IMR-90 (cell line): ENCODE measurements around the gene C1orf56. TPM values are rescaled to one million over a fixed set of nuclear protein-coding genes. Genes with fewer than 3 reads are reported as not detected.

Source experiments
- ATAC-seq: fragments of 200-7000 bp; cut with Tn5 transposase; 2 replicates; pipeline ENCODE4 v1.9.1; 2020; ENCODE audit warnings: low read depth, mild to moderate bottlenecking, moderate library complexity
- BruUV-seq: library from RNA; stranded (reverse); fragments of 400-500 nt; replicated peaks from 2 replicates; lab custom pipeline; 2021; lab: Mats Ljungman, UMichigan
- CTCF ChIA-PET: fragments of 300-600 bp; formaldehyde crosslinking; extraction: SDS; loops from one replicate; lab custom pipeline; 2021; ENCODE audit warnings: antibody characterized with exemption; lab: Yijun Ruan, JAX
- POLR2A ChIA-PET: fragments of 300-600 bp; sonication (Branson Sonifier 250); formaldehyde crosslinking; loops from one replicate; lab custom pipeline; 2022; ENCODE audit warnings: antibody characterized with exemption; ENCODE audit not compliant: unreplicated experiment; lab: Charles Lee
- DNase-seq: peaks from one replicate; pipeline ENCODE4 v3.0.0; 2013
- H2AFZ ChIP-seq: replicated peaks from 2 replicates; pipeline ENCODE3; 2013; ENCODE audit warnings: low read length, mild to moderate bottlenecking; ENCODE audit not compliant: poor library complexity
- H2AK5ac ChIP-seq: 2 replicates; pipeline ENCODE4 v1.6.1; 2013; ENCODE audit warnings: low read depth, low read length, inconsistent platforms
- H2AK9ac ChIP-seq: replicated peaks from 2 replicates; pipeline ENCODE3; 2013; ENCODE audit warnings: mild to moderate bottlenecking, low read depth, low read length, moderate library complexity; ENCODE audit not compliant: poor library complexity
- H2BK120ac ChIP-seq: 2 replicates; pipeline ENCODE4 v1.6.1; 2013; ENCODE audit warnings: low read depth, low read length, inconsistent platforms
- H2BK15ac ChIP-seq: 3 replicates; pipeline ENCODE4 v1.6.1; 2013; ENCODE audit warnings: low read depth, low read length, inconsistent platforms
- H2BK20ac ChIP-seq: 2 replicates; pipeline ENCODE4 v1.6.1; 2013; ENCODE audit warnings: low read depth, mild to moderate bottlenecking, inconsistent platforms, low read length, moderate library complexity
- H2BK5ac ChIP-seq: 2 replicates; pipeline ENCODE4 v1.6.1; 2013; ENCODE audit warnings: mild to moderate bottlenecking, low read depth, low read length, inconsistent platforms; ENCODE audit not compliant: poor library complexity, severe bottlenecking
- H3K14ac ChIP-seq: replicated peaks from 2 replicates; pipeline ENCODE4 v1.6.1; 2013; ENCODE audit warnings: low read depth, low read length, inconsistent platforms
- H3K18ac ChIP-seq: 2 replicates; pipeline ENCODE4 v1.6.1; 2013; ENCODE audit warnings: low read depth, low read length, control low read depth
- H3K23ac ChIP-seq: 2 replicates; pipeline ENCODE4 v1.6.1; 2013; ENCODE audit warnings: low read depth, low read length, inconsistent platforms
- H3K27ac ChIP-seq: 2 replicates; pipeline ENCODE4 v1.5.1; 2013; ENCODE audit warnings: mild to moderate bottlenecking, control low read depth, low read length; ENCODE audit not compliant: insufficient read depth
- H3K27me3 ChIP-seq: 2 replicates; pipeline ENCODE4 v1.6.1; 2013; ENCODE audit warnings: low read length; ENCODE audit not compliant: control insufficient read depth, insufficient read depth
- H3K36me3 ChIP-seq: 2 replicates; pipeline ENCODE4 v1.6.1; 2013; ENCODE audit warnings: low read length, mixed read lengths; ENCODE audit not compliant: control insufficient read depth, insufficient read depth
- H3K4ac ChIP-seq: 2 replicates; pipeline ENCODE4 v1.6.1; 2013; ENCODE audit warnings: low read depth, low read length, inconsistent platforms
- H3K4me1 ChIP-seq: 2 replicates; pipeline ENCODE4 v1.6.1; 2013; ENCODE audit warnings: low read length, mixed read lengths; ENCODE audit not compliant: control insufficient read depth, insufficient read depth
- H3K4me2 ChIP-seq: 2 replicates; pipeline ENCODE4 v1.6.1; 2013; ENCODE audit warnings: low read depth, mild to moderate bottlenecking, control low read depth, low read length, moderate library complexity
- H3K4me3 ChIP-seq: 2 replicates; pipeline ENCODE4 v1.5.1; 2013; ENCODE audit warnings: low read depth, mild to moderate bottlenecking, control low read depth, low read length, moderate library complexity; ENCODE audit not compliant: insufficient read depth
- H3K56ac ChIP-seq: 2 replicates; pipeline ENCODE4 v1.6.1; 2013; ENCODE audit warnings: low read length, inconsistent platforms; ENCODE audit not compliant: insufficient read depth; ENCODE audit errors: extremely low read depth
- H3K79me1 ChIP-seq, 2 experiments: 2 replicates each; pipeline ENCODE4 v1.6.1; 2013; ENCODE audit warnings: low read length in 2 of 2, inconsistent platforms in 1 of 2, low read depth in 1 of 2
- H3K9ac ChIP-seq: 2 replicates; pipeline ENCODE4 v1.6.1; 2013; ENCODE audit warnings: low read depth, low read length, control low read depth
- H3K9me1 ChIP-seq: 2 replicates; pipeline ENCODE4 v1.6.1; 2013; ENCODE audit warnings: low read length, inconsistent platforms; ENCODE audit not compliant: insufficient read depth
- H3K9me3 ChIP-seq: 2 replicates; pipeline ENCODE4 v1.6.1; 2013; ENCODE audit warnings: low read length; ENCODE audit not compliant: control insufficient read depth, insufficient read depth
- H4K20me1 ChIP-seq: 2 replicates; pipeline ENCODE4 v1.6.1; 2013; ENCODE audit warnings: low read length, inconsistent platforms; ENCODE audit not compliant: insufficient read depth
- H4K5ac ChIP-seq: 2 replicates; pipeline ENCODE4 v1.6.1; 2013; ENCODE audit warnings: mild to moderate bottlenecking, low read depth, low read length, control low read depth
- H4K8ac ChIP-seq, 2 experiments: 2 replicates each; pipeline ENCODE4 v1.6.1; 2013; ENCODE audit warnings: low read depth in 2 of 2, low read length in 2 of 2, control low read depth in 1 of 2, inconsistent platforms in 1 of 2
- H4K91ac ChIP-seq: 2 replicates; pipeline ENCODE4 v1.6.1; 2013; ENCODE audit warnings: low read depth, low read length, inconsistent platforms; ENCODE audit not compliant: insufficient read depth
- BHLHE40 ChIP-seq: fragments of 150-350 bp; IDR thresholded peaks from 2 replicates; pipeline ENCODE4 v1.6.1; 2016; ENCODE audit warnings: mild to moderate bottlenecking, low read depth, low read length
- CEBPB ChIP-seq: IDR thresholded peaks from 2 replicates; pipeline ENCODE4 v1.6.1; 2012; ENCODE audit warnings: low read depth, low read length, improper control_type of control experiment
- CHD1 ChIP-seq: IDR thresholded peaks from 2 replicates; pipeline ENCODE4 v1.6.1; 2012; ENCODE audit warnings: low read depth, low read length, improper control_type of control experiment
- ELK1 ChIP-seq: fragments of 150-350 bp; IDR thresholded peaks from 2 replicates; pipeline ENCODE4 v1.6.1; 2016; ENCODE audit warnings: low read depth, mild to moderate bottlenecking, low read length, moderate library complexity, borderline replicate concordance
- FOS ChIP-seq: fragments of 150-350 bp; IDR thresholded peaks from 2 replicates; pipeline ENCODE4 v1.6.1; 2016; ENCODE audit warnings: low read depth, low read length
- MAFK ChIP-seq: IDR thresholded peaks from 2 replicates; pipeline ENCODE4 v1.6.1; 2012; ENCODE audit warnings: low read depth, low read length, improper control_type of control experiment
- MAZ ChIP-seq: IDR thresholded peaks from 2 replicates; pipeline ENCODE4 v1.6.1; 2012; ENCODE audit warnings: low read depth, mild to moderate bottlenecking, low read length, improper control_type of control experiment, moderate library complexity, borderline replicate concordance
- MXI1 ChIP-seq: IDR thresholded peaks from 2 replicates; pipeline ENCODE4 v1.6.1; 2012; ENCODE audit warnings: low read depth, mild to moderate bottlenecking, low read length, moderate library complexity, borderline replicate concordance
- POLR2A ChIP-seq: IDR thresholded peaks from 2 replicates; pipeline ENCODE4 v1.6.1; 2012; ENCODE audit warnings: mild to moderate bottlenecking, low read depth, low read length
- RAD21 ChIP-seq: IDR thresholded peaks from 2 replicates; pipeline ENCODE4 v1.6.1; 2012; ENCODE audit warnings: low read length, improper control_type of control experiment
- RCOR1 ChIP-seq: IDR thresholded peaks from 2 replicates; pipeline ENCODE4 v1.6.1; 2012; ENCODE audit warnings: mild to moderate bottlenecking, low read length, improper control_type of control experiment; ENCODE audit not compliant: insufficient replicate concordance
- RFX5 ChIP-seq: IDR thresholded peaks from 2 replicates; pipeline ENCODE4 v1.8.0; 2012; ENCODE audit warnings: low read depth, mild to moderate bottlenecking, low read length, moderate library complexity
- SMC3 ChIP-seq: fragments of 150-350 bp; IDR thresholded peaks from 2 replicates; pipeline ENCODE4 v1.6.1; 2016; ENCODE audit warnings: low read depth, mild to moderate bottlenecking, antibody characterized with exemption, low read length, moderate library complexity
- WGBS, 2 experiments: methylation state at CpG; one replicate each; pipeline versions ENCODE4 v1.1.5 to v1.1.7; 2013; ENCODE audit warnings: missing lambda C conversion rate in 2 of 2; ENCODE audit not compliant: insufficient read length in 1 of 2; ENCODE audit errors: extremely low coverage in 2 of 2; 5-methylcytosine and 5-hydroxymethylcytosine counted together
- dilution Hi-C: fragments of 300-500 bp; cut with HindIII; formaldehyde crosslinking; loops from one replicate; pipeline ENCODE4 v1.14.3; 2018; ENCODE audit warnings: low sequenced_read_pairs; ENCODE audit not compliant: unreplicated experiment
- in situ Hi-C: fragments of 300-500 bp; cut with MboI; formaldehyde crosslinking; loops from 3 replicates; pipeline ENCODE4 v1.14.3; 2019; ENCODE audit warnings: low sequenced_read_pairs, inconsistent platforms, mixed read lengths
- intact Hi-C: fragments of 100-400 bp; cut with micrococcal nuclease; formaldehyde crosslinking; loops from 2 replicates; pipeline ENCODE4 v1.10.0; 2022
- polyA plus RNA-seq, 3 experiments: library from polyadenylated mRNA; depleted of rRNA; stranded (reverse); fragments of >200 nt; gene quantifications; 2 replicates each; pipeline ENCODE4 v1.2.3, GENCODE V29; 2012; ENCODE audit warnings: low replicate concordance in 1 of 3
- total RNA-seq: library from RNA; depleted of rRNA; stranded (reverse); fragments of >200 nt; gene quantifications from 2 replicates; pipeline ENCODE4 v1.2.3, GENCODE V29; 2012
- TF ChIP-seq, protein P1 (sequence below): fragments of 150-350 bp; IDR thresholded peaks from 2 replicates; pipeline ENCODE4 v1.6.1; 2017; ENCODE audit warnings: mild to moderate bottlenecking, antibody characterized with exemption, low read length, low read depth
- TF ChIP-seq, protein P2 (sequence below): conservative IDR thresholded peaks from 2 replicates; pipeline ENCODE4 v1.5.1; 2012; ENCODE audit warnings: mild to moderate bottlenecking, low read depth, low read length, improper control_type of control experiment

C1orf56 gene
- total and polyA plus RNA-seq, 2 of the 4 experiments (the other 2 are of a cell fraction): 0.54 to 1.2 TPM

DNA sequence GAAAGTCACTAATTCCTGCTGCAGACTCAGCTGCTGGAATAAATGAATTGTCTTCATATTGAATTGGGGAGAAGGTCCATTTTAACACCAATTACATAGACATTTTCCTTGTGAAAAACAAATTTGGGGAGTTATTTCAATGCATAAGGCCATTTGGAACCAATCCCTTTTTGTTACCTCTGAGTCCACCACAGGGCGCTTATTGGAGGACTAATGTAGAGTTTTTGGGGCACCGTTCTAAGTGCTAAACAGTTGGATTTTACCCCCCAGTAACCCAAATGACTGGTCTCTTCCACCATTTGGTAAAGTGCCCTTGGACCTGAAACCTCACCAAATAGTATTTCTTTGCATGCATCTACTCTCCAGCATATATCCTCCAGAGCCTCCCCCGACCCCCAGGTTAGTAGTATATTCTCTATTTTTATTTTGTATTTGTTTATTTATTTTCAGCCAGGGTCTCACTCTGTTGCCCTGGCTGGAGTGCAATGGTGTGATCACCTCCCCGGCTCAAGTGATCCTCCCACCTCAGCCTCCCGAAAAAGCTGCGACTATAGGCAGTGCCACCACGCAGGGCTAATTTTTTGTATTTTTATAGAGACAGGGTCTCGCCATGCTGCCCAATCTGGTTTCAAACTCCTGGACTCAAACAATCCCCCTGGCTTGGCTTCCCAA is 37.7 kb upstream of the C1orf56 start:
- H3K79me1 ChIP-seq: peaks cover 16 to 52% of the 10 kb centered on the region in 2 experiments
- no peak overlapping the region for H3K23ac ChIP-seq
- no peak overlapping the region for H4K5ac ChIP-seq
- H2BK5ac ChIP-seq: peak overlapping the region; percentile 3
- H3K4me3 ChIP-seq: no peak overlapping the region
- no peak overlapping the region for H2BK20ac ChIP-seq
- no peak overlapping the region for H2AFZ ChIP-seq
- no peak overlapping the region for H3K27ac ChIP-seq
- no peaks in the 10 kb centered on the region for H3K27me3 ChIP-seq
- H3K14ac ChIP-seq: no peak overlapping the region
- no peaks in the 10 kb centered on the region for H4K20me1 ChIP-seq
- CTCF ChIA-PET: interaction anchor here (1.0 kb wide), 1 partner anchor 49 kb away, joined by 5 read pairs; the partner anchor contains the start of gene CDC42SE1
- no peak overlapping the region for H3K56ac ChIP-seq
- H3K9me3 ChIP-seq: no peaks in the 10 kb centered on the region
- peak overlapping the region; percentile 81; the same call in 1 of the 2 replicates for H3K4me2 ChIP-seq
- POLR2A ChIA-PET: no interaction called here
- H3K9ac ChIP-seq: no peak overlapping the region
- ATAC-seq (no peak), DNase-seq (no peak)
- no peak overlapping the region for H4K8ac ChIP-seq
- no peaks in the 10 kb centered on the region for H3K36me3 ChIP-seq
- no peak overlapping the region for H4K91ac ChIP-seq
- BruUV-seq: no TSS peak
- dilution Hi-C loops: no loop called here
- peaks cover 11% of the 10 kb centered on the region for H3K9me1 ChIP-seq
- in situ Hi-C loops: no loop called here
- H2AK9ac ChIP-seq: no peak overlapping the region
- no peak overlapping the region for H2AK5ac ChIP-seq
- H3K4me1 ChIP-seq: peaks cover 5% of the 10 kb centered on the region; the same call in 1 of the 2 replicates
- intact Hi-C loops: loop anchor here (5.0 to 10.0 kb wide), 2 partner anchors 52 to 445 kb away; partner anchors contain the start of gene MLLT11
- H2BK15ac ChIP-seq: no peak overlapping the region; the same call in 2 of the 3 replicates
- no peak overlapping the region for H2BK120ac ChIP-seq
- H3K18ac ChIP-seq: no peak overlapping the region
- 83% methylated on average over 1 of the region's 8 CpGs; no CpG with 5 or more reads in 1 of the 2 experiments for WGBS, 2 experiments
- no peak overlapping the region for H3K4ac ChIP-seq
- TF ChIP-seq MAZ (no peak), MAFK (no peak), RCOR1 (no peak), SMC3 (no peak), POLR2A (no peak), FOS (no peak), ELK1 (no peak), RFX5 (no peak), CHD1 (no peak), CEBPB (no peak), RAD21 (no peak), BHLHE40 (no peak), MXI1 (no peak)
- TF ChIP-seq, protein P1, sequence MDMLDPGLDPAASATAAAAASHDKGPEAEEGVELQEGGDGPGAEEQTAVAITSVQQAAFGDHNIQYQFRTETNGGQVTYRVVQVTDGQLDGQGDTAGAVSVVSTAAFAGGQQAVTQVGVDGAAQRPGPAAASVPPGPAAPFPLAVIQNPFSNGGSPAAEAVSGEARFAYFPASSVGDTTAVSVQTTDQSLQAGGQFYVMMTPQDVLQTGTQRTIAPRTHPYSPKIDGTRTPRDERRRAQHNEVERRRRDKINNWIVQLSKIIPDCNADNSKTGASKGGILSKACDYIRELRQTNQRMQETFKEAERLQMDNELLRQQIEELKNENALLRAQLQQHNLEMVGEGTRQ: no peak
- TF ChIP-seq, protein P2, sequence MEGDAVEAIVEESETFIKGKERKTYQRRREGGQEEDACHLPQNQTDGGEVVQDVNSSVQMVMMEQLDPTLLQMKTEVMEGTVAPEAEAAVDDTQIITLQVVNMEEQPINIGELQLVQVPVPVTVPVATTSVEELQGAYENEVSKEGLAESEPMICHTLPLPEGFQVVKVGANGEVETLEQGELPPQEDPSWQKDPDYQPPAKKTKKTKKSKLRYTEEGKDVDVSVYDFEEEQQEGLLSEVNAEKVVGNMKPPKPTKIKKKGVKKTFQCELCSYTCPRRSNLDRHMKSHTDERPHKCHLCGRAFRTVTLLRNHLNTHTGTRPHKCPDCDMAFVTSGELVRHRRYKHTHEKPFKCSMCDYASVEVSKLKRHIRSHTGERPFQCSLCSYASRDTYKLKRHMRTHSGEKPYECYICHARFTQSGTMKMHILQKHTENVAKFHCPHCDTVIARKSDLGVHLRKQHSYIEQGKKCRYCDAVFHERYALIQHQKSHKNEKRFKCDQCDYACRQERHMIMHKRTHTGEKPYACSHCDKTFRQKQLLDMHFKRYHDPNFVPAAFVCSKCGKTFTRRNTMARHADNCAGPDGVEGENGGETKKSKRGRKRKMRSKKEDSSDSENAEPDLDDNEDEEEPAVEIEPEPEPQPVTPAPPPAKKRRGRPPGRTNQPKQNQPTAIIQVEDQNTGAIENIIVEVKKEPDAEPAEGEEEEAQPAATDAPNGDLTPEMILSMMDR: no peak
